ENCODE data around the gene TIMM22.
"Not testable (repeated sequence)": the region's sequence is repeated elsewhere in the genome, so short reads cannot be mapped to it uniquely, and the experiment has no call there.

TIMM22 gene

GRCh38 chr17:965311-965989, 31.5 kb upstream of the TIMM22 start:
- Mint-ChIP-seq H3K4me1 (no peaks in the 10 kb centered on the region), H3K4me3 (no peak overlapping the region), H3K36me3 (no peaks in the 10 kb centered on the region), H3K9me3 (no peaks in the 10 kb centered on the region), H3K27me3 (peaks cover 1% of the 10 kb centered on the region), H3K27ac (no peak overlapping the region)
- DNase-seq (ENCODE audit: low spot score in 2 of 2) (no peak), ATAC-seq (ENCODE audit: low read depth) (no peak)

GRCh38 chr17:967122-967521, 29.8 kb upstream of the TIMM22 start:
- no peaks in the 10 kb centered on the region for H3K9me3 Mint-ChIP-seq
- H3K4me3 Mint-ChIP-seq, result no peak overlapping the region
- H3K27ac Mint-ChIP-seq, result no peak overlapping the region
- no peaks in the 10 kb centered on the region for H3K36me3 Mint-ChIP-seq
- DNase-seq (ENCODE audit: low spot score in 2 of 2) (no peak), ATAC-seq (ENCODE audit: low read depth) (no peak)
- H3K4me1 Mint-ChIP-seq, result no peaks in the 10 kb centered on the region
- peaks cover 1% of the 10 kb centered on the region for H3K27me3 Mint-ChIP-seq

GRCh38 chr17:968812-969730, 27.9 kb upstream of the TIMM22 start:
- Mint-ChIP-seq H3K27ac (no peak overlapping the region), H3K9me3 (no peaks in the 10 kb centered on the region), H3K36me3 (no peaks in the 10 kb centered on the region), H3K4me3 (no peak overlapping the region), H3K4me1 (no peaks in the 10 kb centered on the region), H3K27me3 (peaks cover 5% of the 10 kb centered on the region)
- DNase-seq (ENCODE audit: low spot score in 2 of 2), result no peak
- no peak for ATAC-seq (ENCODE audit: low read depth)

GRCh38 chr17:969811-970355, 27.0 kb upstream of the TIMM22 start:
- H3K27ac Mint-ChIP-seq, result no peak overlapping the region
- no peak overlapping the region for H3K4me3 Mint-ChIP-seq
- no peak for ATAC-seq (ENCODE audit: low read depth)
- no peak for DNase-seq (ENCODE audit: low spot score in 2 of 2)
- H3K4me1 Mint-ChIP-seq, result no peaks in the 10 kb centered on the region
- H3K9me3 Mint-ChIP-seq, result no peaks in the 10 kb centered on the region
- no peaks in the 10 kb centered on the region for H3K36me3 Mint-ChIP-seq
- peaks cover 5% of the 10 kb centered on the region for H3K27me3 Mint-ChIP-seq

- peaks cover 5% of the 10 kb centered on the region for H3K27me3 Mint-ChIP-seq
Measured at GRCh38 chr17:970364-970763, 26.6 kb upstream of the TIMM22 start.

GRCh38 chr17:971861-972260, 25.1 kb upstream of the TIMM22 start:
- H3K4me3 Mint-ChIP-seq; H3K27ac Mint-ChIP-seq; H3K4me1 Mint-ChIP-seq; ATAC-seq (ENCODE audit: low read depth); DNase-seq (ENCODE audit: low spot score in 2 of 2); H3K36me3 Mint-ChIP-seq; H3K27me3 Mint-ChIP-seq; H3K9me3 Mint-ChIP-seq: not testable (repeated sequence)

More at GRCh38 chr17:970364-970763, 26.6 kb upstream of the TIMM22 start:
- ATAC-seq (ENCODE audit: low read depth) (no peak), DNase-seq (ENCODE audit: low spot score in 2 of 2) (no peak)
- Mint-ChIP-seq H3K4me1 (no peaks in the 10 kb centered on the region), H3K9me3 (no peaks in the 10 kb centered on the region), H3K27ac (no peak overlapping the region), H3K36me3 (no peaks in the 10 kb centered on the region), H3K4me3 (no peak overlapping the region)

- peaks cover 13% of the 10 kb centered on the region for H3K27me3 Mint-ChIP-seq
- H3K9me3 Mint-ChIP-seq, result no peaks in the 10 kb centered on the region
Measured at GRCh38 chr17:973053-973452, 23.9 kb upstream of the TIMM22 start.

GRCh38 chr17:974778-975177, 22.2 kb upstream of the TIMM22 start:
- H3K27me3 Mint-ChIP-seq, result peaks cover 16% of the 10 kb centered on the region
- H3K9me3 Mint-ChIP-seq; H3K4me1 Mint-ChIP-seq; H3K36me3 Mint-ChIP-seq; H3K4me3 Mint-ChIP-seq; H3K27ac Mint-ChIP-seq; DNase-seq (ENCODE audit: low spot score in 2 of 2); ATAC-seq (ENCODE audit: low read depth): not testable (repeated sequence)

More at GRCh38 chr17:973053-973452, 23.9 kb upstream of the TIMM22 start:
- H3K4me3 Mint-ChIP-seq, result no peak overlapping the region
- no peaks in the 10 kb centered on the region for H3K36me3 Mint-ChIP-seq
- H3K4me1 Mint-ChIP-seq, result peaks cover under 1% of the 10 kb centered on the region
- DNase-seq (ENCODE audit: low spot score in 2 of 2), result no peak
- no peak overlapping the region for H3K27ac Mint-ChIP-seq
- ATAC-seq (ENCODE audit: low read depth), result no peak

GRCh38 chr17:975371-975915, 21.5 kb upstream of the TIMM22 start:
- peaks cover 7% of the 10 kb centered on the region for H3K4me1 Mint-ChIP-seq
- no peaks in the 10 kb centered on the region for H3K36me3 Mint-ChIP-seq
- H3K9me3 Mint-ChIP-seq, result no peaks in the 10 kb centered on the region
- H3K27ac Mint-ChIP-seq, result no peak overlapping the region
- peaks cover 16% of the 10 kb centered on the region for H3K27me3 Mint-ChIP-seq
- H3K4me3 Mint-ChIP-seq, result no peak overlapping the region
- no peak for DNase-seq (ENCODE audit: low spot score in 2 of 2)
- no peak for ATAC-seq (ENCODE audit: low read depth)

GRCh38 chr17:976312-976711, 20.6 kb upstream of the TIMM22 start:
- no peak for ATAC-seq (ENCODE audit: low read depth)
- no peaks in the 10 kb centered on the region for H3K9me3 Mint-ChIP-seq
- no peak overlapping the region for H3K27ac Mint-ChIP-seq
- peaks cover 16% of the 10 kb centered on the region for H3K27me3 Mint-ChIP-seq
- H3K36me3 Mint-ChIP-seq, result no peaks in the 10 kb centered on the region
- H3K4me1 Mint-ChIP-seq, result peaks cover 13% of the 10 kb centered on the region
- H3K4me3 Mint-ChIP-seq, result no peak overlapping the region
- no peak for DNase-seq (ENCODE audit: low spot score in 2 of 2)

- Mint-ChIP-seq H3K36me3 (no peaks in the 10 kb centered on the region), H3K27me3 (peaks cover 16% of the 10 kb centered on the region), H3K4me3 (no peak overlapping the region), H3K9me3 (no peaks in the 10 kb centered on the region), H3K4me1 (peaks cover 13% of the 10 kb centered on the region), H3K27ac (no peak overlapping the region)
- DNase-seq (ENCODE audit: low spot score in 2 of 2) (no peak), ATAC-seq (ENCODE audit: low read depth) (no peak)
Measured at GRCh38 chr17:977166-977565, 19.8 kb upstream of the TIMM22 start.

- Mint-ChIP-seq H3K27ac (no peak overlapping the region), H3K27me3 (peaks cover 14% of the 10 kb centered on the region), H3K4me1 (peaks cover 13% of the 10 kb centered on the region), H3K9me3 (no peaks in the 10 kb centered on the region), H3K4me3 (peak overlapping the region; percentile 76), H3K36me3 (no peaks in the 10 kb centered on the region)
- ATAC-seq (ENCODE audit: low read depth), result no peak
- peak in 1 of 2 donors; percentile 43 for DNase-seq (ENCODE audit: low spot score in 2 of 2)
Measured at GRCh38 chr17:978103-979093, 18.5 kb upstream of the TIMM22 start.

- H3K27me3 Mint-ChIP-seq, result peaks cover 13% of the 10 kb centered on the region
- H3K36me3 Mint-ChIP-seq, result no peaks in the 10 kb centered on the region
- ATAC-seq (ENCODE audit: low read depth), result no peak
- no peak overlapping the region for H3K27ac Mint-ChIP-seq
- no peak for DNase-seq (ENCODE audit: low spot score in 2 of 2)
- H3K9me3 Mint-ChIP-seq, result no peaks in the 10 kb centered on the region
- peak overlapping the region; percentile 85 for H3K4me3 Mint-ChIP-seq
- H3K4me1 Mint-ChIP-seq, result peaks cover 13% of the 10 kb centered on the region
Measured at GRCh38 chr17:979212-979538, 17.8 kb upstream of the TIMM22 start.

Measured in memory B cell (primary cell).